NCI-H2081 treated with DMSO at 0.1 percent for 48 hours (cell line): ENCODE results near the gene SSRP1.

Experiments
- DNase-seq: peaks from one replicate; lab custom pipeline; 2025; lab: John Stamatoyannopoulos, UW

Gene SSRP1

DNA sequence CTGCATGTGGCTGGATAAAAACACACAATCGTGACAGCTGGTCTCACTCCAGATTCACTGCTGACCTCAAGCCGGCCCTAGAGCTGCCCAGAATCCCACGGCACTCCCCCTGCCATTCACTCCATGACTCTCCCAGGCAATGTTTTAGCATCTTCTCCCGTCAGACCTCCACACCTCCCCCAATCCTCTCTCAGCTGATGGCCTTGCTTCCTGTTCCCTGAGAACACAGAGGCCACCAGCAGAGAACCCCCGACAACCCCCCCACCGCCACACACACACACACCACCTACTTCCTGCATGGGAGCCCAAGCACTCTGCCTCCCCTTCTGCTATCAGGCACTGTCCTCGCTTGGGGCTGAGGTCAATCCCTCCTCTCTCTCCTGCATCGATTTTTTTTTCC, 20.2 kb downstream of the SSRP1 start:
- no peak for DNase-seq

DNA sequence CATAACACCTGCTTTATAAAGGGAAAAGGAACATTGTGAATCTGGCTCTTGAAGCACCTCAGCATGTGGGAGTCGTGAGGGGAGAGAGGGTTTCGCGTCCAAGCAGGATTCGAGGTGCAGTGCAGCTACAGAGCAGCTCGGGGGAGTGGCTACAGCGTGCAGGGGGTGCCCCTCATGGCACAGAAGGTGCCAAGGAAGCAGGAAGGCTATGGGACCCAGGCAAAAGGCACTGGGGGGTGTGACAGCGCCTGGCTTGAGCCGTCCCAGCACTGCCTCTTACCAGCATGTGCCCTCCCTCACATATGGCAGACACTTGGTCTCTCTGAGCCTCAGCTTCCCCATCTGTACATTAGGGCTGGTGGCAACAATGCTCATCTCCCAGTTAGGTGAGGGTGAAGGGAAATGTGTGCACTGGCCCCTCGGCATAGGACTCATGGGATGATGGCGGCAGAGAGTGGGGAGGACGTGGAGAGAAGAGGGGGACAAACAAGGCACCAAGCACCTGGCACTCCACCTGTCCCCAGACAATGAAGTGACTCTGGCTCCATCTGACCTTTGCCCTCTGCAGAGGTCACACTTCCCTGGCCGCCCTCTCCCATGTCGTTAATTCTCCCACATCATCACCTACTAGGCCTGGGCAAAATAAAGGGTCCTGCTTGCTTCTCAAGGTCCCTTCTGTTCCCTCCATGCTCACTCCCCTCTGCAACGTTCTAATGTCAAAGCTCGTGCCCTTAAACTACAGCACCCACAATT, 21.3 kb downstream of the SSRP1 start:
- no peak for DNase-seq

DNA sequence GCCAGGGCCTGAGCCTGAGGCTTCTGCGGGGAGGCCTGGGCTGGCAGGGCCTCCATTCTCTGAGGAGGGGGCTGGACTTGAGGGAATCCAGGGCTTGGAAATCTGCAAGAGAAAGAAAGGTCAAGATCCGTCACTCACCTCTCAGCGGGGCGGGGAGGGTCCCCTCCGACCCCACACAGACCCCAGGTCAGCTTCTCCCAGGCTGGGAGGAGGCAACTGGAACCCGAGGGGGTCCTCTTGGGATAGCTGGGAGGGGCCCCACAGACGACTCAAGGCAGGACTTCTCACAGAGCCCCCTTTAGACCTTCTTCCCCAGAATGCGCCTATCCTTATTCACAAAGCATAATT, 21.9 kb downstream of the SSRP1 start:
- no peak for DNase-seq

DNA sequence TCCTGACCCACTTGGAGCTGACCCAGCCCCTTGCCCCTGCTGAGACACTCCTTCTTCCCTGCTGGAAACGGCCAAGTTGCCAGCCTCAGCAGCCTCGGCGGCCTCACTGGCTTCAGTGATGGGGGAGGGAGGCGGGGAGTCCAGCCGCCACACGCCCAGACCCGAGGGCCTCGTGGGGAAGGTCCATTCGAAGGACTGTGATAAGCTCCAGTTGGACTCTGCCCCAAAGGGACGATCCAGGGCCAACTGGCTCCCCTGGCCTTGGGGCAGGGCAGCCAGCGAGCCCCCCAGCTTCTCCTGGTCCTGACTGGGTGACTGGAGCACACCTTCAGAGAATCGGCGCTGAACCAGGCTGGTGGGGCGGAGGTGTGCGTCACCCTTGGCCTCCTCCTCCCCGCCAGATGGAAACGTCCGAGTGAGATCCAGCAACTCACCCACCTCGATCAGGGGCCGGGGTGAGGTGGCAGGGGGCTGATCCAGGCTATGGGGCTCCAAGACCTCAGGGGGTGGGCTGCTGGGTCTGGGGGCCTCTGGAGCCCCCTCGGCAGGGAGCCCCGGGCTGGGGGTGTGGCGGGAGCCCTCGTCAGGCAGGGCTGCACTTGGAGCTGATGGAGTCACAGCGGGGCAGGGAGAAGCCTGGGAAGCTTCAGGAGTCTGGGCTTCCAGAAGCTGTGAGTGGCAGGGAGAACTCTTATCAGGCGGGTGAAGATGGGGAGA, 22.5 kb downstream of the SSRP1 start:
- no peak for DNase-seq

DNA sequence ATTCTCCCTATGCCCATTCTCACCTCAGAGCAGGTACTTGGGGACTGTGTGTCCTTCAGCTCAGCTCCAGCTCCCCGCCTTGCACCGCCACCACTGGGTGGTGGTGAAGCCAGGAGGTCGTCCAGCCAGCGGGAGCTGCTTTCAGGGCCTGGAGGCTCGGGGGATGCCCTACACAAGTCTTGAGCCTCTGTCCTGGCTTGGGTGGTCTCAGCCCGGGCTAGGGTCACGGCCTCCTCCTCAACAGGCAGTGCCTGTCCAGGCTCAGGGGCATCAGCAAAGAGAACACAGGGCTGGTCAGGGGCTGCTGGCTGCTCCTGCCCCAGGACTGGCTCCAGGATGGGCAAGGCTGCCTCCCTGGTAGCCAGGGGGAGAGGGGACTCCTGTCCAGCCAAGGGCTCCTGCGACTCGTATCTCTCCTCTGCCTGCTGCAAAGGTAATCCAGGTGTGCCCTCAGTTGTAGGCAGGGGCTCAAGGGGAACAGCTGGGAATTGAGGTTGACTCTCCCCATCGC, 23.1 kb downstream of the SSRP1 start:
- no peak for DNase-seq

DNA sequence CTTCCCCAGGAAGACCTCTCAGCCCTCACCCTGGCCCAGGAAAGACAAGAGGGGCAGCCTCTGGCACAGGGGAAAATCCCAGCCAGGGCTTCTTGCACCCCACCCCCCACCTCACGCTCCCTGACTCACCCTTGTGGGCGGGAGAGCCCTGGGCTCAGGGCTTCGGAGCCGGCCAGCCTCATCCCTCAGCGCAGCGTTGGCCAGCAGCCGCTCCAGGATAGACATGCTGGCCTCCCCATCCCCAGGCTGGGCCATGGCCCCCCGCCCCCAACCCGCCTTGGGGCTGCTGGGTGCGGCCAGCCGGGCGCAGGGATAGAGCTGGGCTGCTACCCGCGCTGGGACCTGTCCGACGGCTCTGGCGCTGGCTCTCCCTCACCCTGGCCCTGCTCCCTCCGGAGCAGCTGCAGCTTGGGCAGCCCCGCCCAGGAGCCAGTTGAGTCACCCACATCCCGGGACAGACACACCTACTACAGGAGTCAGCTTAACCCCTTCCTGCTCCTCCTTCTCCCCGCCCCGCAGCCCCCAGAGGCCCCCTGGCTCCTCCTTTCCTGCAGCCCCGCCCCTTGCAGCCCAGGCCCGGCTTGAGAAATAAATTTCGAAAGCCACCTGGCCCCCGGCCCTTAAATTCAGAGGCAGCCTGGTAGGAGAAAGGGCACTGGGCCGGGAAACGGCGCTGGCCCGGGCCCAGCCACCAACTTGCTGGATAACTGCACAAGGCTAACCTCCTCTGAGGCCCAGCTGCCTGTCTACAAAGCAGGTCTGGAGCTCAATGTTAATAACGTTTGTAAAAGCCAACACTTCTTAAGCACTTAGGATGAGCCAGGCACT, 24.4 kb downstream of the SSRP1 start:
- no peak for DNase-seq

DNA sequence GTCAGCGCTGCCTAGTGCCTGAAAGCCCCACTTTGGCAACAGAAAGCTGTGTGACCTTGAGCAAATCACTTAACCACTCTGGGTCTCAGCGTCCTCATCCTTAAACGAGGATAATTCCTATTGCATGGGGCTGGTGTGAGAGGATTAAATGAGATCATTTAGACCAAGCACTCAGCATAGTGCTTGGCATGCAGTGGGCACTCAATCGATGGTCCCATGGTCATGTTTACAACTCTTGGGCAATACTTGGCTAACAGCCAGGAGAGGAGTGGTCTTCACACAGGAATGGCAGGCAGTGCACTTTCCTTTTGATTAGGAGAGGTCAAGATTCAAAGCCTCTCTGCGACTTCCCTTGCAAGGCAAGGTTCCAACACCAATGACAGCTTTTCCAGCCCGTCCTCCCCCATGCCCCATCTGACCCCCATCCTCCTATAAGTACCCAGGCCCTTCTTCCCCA, 25.0 kb downstream of the SSRP1 start:
- DNase-seq: no peak

DNA sequence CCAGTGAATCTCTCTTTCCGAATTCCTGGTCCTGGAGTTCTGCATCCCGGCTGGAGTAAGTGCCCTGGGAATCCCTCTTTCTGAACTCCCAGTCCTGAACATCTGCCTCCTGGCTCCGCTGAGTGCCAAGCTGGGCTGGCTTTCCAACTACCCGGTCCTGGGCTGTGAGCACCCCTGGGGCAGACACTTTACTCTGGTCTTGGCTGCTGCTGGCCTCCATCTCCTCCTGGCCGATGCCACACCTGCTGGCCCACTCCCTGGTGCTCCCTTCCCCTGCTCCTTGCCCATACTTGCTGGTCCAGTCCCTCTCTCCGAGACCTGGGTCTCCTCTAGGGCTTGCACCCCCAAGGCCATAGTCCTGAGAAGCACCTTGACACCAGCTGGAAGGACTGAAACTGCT, 25.6 kb downstream of the SSRP1 start:
- no peak for DNase-seq

DNA sequence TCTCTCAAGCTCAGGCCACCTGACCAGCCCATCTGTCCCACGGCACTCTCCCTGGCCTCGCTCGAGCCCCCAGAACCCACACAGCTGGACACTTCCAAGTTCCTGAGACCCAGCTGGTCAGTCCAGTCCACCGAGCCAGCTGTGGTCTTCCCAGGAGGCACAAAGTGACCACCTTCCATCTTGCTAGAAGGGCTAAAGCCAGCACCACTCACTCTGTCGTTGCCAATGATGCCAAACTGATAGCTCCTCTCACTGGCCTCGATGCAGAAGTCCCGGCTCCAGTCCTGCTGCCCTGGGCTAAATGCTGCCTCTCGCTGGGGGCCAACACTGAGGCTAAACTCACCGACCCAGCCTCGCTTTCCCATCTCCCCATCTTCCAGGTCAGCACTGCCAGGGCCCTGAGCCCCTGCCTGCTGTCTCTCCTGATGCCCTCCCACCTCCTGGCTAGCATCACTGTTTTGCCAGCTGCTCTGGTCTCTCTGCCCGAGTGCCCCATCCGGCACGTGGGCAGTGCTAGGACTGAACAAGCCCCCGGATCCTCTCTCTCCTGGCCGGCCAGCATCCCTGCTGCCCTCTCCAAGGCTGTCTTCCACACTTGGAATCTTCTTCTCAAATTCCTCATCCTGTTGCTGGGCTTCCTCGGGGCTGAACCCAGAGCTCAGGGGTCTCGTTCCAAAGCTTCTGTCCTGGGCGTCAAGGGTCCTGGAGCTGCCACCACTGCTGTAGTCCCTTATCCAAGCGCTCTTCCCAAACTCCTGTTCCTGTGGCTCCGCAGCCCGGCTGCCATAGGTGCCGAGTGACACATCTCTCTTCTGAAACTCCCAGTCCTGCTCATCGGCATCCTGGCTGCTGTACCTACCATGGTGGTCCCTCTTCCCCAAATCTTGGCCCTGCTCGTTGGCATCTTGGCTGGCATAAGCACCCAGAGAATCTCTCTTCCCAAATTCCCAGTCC, 26.3 kb downstream of the SSRP1 start:
- DNase-seq: no peak

DNA sequence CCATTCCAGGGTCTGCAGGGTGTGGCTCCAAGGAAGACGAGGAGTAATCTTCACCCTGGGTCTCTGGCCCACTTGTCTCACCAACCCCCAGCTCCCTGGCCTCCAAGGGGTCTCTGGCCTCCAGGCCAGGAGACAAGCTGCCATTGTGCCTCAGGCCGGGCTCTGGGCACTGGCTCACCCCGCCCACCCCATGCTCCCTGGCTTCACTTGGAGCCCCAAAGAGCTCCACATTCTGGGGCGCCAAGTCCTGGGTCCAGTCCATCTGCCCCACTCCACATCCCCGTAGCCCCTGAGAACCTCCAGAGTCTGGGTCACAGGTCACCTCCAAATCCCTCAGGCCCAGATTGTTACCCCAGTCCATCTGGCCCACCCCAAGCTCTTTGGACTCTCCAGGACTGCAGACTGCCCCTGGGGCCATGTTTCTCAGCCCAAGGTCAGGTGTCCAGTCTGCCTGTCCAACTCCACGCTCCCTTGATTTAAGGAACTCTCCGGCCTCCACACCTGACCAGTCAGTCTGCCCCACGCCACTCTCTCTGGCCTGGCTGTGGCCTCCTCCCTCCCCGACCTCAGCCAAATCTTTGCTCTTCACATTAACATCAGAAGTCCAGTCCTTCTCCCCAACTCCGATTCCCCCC, 27.1 kb downstream of the SSRP1 start:
- DNase-seq: no peak

DNA sequence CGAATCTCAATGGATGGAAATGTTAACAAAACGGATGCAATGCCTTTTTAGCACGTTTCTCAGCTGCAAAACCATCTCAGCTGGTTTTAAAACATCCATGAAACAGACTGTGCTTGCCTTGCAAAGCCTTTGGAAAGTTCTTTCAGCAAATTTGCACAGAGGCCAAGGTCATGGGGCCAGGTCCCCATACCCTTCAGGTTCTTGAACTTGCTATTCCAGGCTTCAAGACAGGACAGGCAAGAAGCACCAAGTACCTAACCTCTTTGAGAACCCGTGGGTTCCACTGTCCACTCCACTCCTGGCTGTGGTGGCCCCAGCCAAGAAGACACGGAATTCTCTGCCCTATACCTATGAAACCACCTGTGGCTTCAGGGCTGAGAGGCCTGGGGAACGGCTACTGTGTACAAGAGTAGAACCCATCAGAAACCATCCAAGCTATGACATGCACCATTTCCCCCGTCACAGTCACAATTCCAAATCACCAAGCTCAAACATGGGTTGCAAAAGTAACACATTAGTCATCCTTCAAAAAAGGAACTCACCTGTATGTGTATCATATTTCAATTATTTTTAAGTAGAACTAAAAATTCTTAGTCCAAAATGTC, 27.9 kb downstream of the SSRP1 start:
- DNase-seq: no peak

DNA sequence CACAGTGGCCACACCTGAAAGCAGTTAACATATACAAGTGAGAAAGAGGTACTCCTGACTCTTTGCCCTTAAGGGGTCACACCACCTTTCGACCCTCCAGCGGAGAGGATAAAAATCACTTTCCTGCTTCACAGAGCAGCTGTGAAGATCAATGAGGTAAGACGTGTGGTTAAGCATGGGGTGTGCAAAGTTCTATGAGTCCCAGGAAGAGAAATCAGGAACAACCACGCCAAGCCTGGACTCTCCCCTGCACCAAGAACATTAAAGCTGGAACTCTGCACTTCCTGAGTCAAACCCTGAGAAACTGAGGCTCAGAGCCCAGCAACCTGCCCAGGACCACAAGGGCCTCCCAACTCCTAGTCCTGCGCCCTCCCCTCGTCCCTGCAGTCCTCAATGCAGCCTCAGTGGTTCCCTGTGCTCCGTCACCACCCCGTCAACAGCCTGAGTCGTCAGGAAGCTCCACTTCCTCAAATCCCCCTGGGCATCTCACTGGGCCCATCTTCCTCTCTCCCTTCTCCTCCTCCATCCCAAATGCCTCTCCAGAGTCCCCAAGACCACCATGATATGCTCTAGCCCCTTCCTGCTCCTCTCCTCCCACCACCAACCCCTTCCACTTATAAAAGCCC, 28.6 kb downstream of the SSRP1 start:
- DNase-seq: no peak

DNA sequence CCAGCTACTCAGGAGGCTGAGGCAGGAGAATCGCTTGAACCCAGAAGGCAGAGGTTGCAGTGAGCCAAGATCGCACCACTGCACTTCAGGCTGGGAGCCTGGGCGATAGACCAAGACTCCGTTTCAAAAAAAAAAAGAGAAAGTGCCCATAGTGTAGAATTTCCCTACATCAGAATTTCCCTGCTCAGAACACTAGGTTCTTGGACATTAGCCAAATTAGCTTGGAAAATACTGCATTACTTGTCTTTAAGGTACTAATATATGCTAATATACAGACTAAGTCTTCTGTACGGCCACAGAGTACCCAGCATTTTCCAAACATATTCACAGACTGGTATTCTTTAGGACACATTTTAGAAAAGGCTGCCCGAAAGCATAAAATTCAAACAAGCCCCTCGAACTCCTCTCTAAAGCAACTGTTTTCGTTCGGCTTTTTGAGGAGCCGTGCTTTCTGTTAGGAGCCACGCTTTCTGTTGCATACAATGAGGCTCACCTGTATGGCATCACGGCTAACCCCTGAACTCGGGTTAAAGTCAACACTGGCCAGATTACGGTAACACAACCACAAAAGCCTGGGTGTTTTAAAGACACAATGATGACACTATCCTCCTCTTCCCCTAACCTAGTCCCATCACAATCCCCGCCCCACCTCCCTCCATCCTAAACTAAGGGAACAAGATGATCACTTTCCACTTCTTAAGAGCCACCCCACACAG, 29.4 kb downstream of the SSRP1 start:
- DNase-seq: no peak

DNA sequence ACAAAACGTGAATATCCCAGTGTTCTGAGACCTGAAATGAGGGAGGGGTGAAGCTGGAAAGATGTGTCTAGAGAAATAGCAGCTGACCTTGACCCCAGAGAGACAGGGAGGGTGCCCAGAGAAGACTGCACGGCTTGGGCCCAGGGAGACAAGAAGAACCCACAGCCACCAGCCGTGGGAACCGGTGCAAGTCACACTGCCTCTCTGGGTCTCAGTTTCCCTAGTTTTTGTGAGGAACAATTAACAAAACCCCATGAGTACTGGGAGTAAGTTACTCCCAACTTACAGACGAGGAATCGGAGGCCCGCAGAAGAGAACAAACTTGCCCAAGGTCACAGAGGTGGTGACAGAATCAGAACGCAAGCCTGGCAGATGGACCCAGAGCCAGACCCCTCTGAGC, 30.2 kb downstream of the SSRP1 start:
- DNase-seq: no peak

DNA sequence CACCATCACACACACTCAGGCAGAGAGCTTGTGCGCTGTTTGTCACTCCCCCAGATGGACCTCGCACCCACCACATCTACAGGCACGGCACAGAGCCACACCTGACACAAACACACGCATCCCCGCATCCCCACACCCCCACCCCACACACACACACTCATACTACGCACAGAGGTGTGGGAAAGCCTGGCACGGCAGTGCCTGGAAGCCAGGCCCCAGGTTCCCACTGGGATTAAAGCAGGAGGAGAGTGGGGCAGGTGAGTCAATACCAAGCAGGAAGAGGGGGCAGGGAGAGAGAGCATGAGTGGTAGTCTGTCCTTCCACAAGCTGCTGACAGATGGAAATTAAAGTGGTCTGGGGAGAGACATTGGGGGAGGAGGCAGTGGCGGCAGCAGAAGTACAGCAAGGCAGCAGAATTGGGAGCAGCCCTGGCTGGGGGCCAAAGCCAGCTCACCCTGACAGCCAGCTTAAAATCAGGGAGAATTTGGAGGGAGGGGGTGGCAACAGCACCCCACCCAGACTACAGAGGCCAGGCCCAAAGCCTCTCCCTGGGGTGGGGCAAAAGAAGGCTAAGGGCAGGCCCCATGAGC, 31.6 kb downstream of the SSRP1 start:
- DNase-seq: no peak

DNA sequence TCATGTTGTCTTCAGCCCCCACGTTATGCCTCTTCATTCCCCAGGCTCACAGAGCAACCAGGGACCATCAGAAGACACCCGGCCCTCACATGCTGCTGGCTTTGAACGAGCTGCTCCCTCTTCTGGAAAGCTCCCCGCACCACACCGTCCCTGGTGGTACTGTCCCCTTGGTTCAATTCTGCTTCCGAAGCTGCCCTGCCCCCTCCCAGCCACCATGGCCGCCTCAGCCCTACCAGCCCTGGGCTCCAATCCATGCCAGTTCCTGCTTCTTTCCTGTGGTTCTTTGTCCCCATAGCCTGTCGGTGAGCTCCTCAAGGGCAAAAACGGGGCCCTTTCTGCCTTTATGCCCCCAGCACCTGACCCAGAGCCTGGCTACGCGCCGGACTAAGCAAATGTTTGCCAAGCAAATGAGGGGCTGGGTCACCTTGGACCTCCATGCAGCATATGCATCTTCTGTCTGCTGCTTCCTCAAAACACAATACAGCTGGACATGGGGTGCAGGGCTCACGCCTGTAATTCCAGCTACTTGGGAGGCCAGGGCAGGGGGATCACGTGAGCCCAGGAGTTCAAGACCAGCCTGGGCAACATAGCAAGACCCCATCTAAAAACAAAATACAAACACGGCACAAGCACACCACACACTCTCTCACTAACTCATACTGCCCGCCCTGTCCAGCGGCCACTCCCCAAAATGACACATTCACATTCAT, 32.3 kb downstream of the SSRP1 start:
- DNase-seq: no peak

DNA sequence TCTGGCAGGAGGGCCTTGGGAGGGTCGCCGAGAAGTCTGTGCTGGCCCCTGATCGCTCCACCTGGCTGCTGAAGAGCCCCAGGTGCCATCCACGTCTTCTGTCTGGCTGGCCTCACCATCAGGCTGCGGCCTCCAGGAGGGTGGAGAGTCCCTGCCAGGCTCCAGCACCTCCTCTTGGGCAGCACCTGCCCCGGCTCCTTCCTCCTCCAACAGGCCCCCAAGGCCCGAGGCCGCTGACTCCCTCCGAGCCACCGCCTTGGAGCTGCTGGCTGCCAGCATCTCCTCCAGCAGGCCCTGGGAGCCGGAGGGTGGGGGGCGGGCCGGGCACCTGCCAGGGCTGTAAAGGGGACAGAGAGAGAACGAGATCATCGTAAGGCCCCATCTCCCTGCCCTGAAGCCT, 33.2 kb downstream of the SSRP1 start:
- no peak for DNase-seq

DNA sequence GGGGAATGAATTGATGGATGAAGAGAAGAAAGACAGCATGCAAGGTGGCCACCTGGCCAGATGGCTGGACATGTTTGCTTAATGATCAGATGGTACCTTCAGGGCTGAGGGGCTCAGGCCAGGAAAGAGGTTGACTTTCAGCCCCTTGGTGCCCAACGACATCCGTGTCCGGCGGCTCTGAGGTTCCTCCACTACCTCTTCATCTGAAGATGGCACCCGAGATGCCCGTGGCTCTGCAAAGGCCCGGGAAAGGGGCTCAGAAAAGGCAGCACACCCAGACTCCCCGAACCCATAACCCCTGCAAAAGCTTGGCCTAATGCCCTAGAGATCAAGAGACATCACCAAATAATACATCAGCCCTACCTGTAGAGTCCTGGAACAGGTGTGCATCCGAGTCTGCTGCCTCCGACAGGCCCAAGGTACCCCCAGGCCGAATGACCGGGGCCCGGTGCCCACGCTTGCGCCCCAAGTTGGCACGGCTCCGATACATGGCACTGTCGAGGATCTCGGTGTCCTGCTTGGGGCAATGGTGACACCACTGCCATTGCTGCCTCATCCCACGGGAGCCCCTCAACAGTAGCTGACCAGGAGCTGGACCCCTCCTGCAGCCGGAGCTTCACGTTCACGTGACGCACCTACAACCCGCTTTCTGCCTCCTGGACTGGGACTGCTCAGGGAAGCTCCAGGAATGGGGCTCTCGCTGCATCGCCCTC, 33.8 kb downstream of the SSRP1 start:
- no peak for DNase-seq
